Activated T-cell treated with anti-CD3 and anti-CD28 coated beads, Interleukin-2, amount 50 U/mL, for 4 hours (primary cell): ENCODE measurements around the gene SKIC3. TPM values are rescaled to one million over a fixed set of nuclear protein-coding genes. Genes with fewer than 3 reads are reported as not detected.
A peak's percentile ranks its signal among the peaks of the same experiment; 100 is the strongest.

Experiments
- ATAC-seq, 2 donors: fragments of 200-7000 bp; cut with Tn5 transposase; one replicate each; pipeline ENCODE4 v1.10.0; 2021
- DNase-seq: peaks from one replicate; pipeline ENCODE4 v3.0.0-alpha.2; 2020
- H3K27me3 Mint-ChIP-seq: one replicate; pipeline ENCODE4 v1.8.0; 2021; ENCODE audit warnings: low read depth, mixed read lengths
- H3K36me3 Mint-ChIP-seq: one replicate; pipeline ENCODE4 v1.8.0; 2022; ENCODE audit warnings: mixed read lengths; ENCODE audit not compliant: insufficient read depth
- H3K4me1 Mint-ChIP-seq: one replicate; pipeline ENCODE4 v1.8.0; 2021; ENCODE audit warnings: low read depth, mixed read lengths
- H3K4me3 Mint-ChIP-seq: one replicate; pipeline ENCODE4 v1.8.0; 2021; ENCODE audit warnings: mild to moderate bottlenecking, moderate library complexity, mixed read lengths
- H3K9me3 Mint-ChIP-seq: one replicate; pipeline ENCODE4 v1.8.0; 2021; ENCODE audit warnings: mixed read lengths
- total RNA-seq, 3 donors: library from RNA; stranded (reverse); gene quantifications; one replicate each; pipeline ENCODE4 v1.2.1, GENCODE V29; 2021

The SKIC3 gene
- 10 to 100 TPM; 39.8 to 42.2 (median 41.9) TPM for total RNA-seq

DNA sequence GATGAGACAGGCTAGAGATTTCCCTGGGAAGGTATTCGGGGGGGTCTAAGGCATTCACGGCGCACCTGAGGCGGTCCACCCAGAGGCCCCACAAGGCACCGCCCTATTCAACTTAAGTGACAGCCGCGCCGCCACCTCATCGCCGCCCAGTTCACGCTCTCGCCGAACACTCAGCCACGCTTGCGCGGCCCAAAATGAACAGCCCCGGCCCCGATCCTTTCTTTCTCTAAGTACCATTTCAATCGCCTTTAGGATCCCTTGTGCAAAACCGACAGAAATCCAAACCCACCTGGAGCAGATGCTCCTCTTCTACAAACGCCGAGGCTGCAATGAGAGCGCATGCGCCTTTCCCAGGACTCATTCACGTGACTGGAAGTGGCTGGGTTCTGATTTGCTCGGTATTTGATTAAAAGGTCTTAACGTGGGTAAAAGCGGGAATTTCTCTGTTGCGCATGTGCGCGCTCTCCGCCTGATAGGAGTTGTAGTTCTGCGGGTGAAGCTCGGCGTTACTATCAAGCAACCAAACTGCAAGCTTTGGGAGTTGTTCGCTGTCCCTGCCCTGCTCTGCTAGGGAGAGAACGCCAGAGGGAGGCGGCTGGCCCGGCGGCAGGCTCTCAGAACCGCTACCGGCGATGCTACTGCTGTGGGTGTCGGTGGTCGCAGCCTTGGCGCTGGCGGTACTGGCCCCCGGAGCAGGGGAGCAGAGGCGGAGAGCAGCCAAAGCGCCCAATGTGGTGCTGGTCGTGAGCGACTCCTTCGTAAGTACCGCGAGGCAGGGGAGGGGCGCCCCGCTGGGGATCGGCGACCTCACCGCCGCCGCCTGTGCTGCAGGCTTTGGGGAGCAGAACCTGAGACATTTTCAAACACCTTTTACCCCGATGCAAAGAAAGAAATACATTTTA is at the start of gene SKIC3, which contains the start of gene ARSK:
Gene SKIC3 (minus strand): TSS at position 331 of the 902 bp plus-strand sequence. CDS start 7,827 bp downstream, outside the sequence.
Gene ARSK (plus strand): TSS at position 455 of the 902 bp plus-strand sequence. CDS start 178 bp downstream, at position 633.
- Mint-ChIP-seq H3K4me3 (peak within 1 kb of the TSS; percentile 94), H3K9me3 (no peaks in the 10 kb centered on the region), H3K36me3 (peaks cover 16% of the 10 kb centered on the region), H3K27me3 (no peaks in the 10 kb centered on the region), H3K4me1 (peaks cover 35% of the 10 kb centered on the region)
- DNase-seq (peak; percentile 85), ATAC-seq (peak; percentile 92)

DNA sequence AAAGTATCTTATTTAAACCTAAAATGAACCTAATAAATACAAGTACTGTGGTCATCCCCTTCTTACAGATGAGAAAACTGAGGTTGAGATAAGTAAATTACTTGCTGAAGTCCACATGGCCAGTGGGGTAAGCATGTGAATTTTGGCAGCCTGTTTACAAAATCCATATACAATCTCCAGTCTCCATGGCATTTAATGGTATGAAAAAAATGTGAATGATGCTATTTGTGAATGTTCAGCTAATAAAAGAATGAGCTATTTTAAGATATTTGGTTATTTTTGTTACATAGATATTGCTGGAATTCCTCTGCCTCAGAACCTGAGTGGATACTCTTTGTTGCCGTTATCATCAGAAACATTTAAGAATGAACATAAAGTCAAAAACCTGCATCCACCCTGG is 45.8 kb upstream of the SKIC3 start:
- Mint-ChIP-seq H3K4me1 (no peaks in the 10 kb centered on the region), H3K4me3 (no peak overlapping the region), H3K36me3 (peaks cover 16% of the 10 kb centered on the region), H3K27me3 (no peaks in the 10 kb centered on the region), H3K9me3 (no peaks in the 10 kb centered on the region)
- no peak for DNase-seq
- ATAC-seq: no peak

DNA sequence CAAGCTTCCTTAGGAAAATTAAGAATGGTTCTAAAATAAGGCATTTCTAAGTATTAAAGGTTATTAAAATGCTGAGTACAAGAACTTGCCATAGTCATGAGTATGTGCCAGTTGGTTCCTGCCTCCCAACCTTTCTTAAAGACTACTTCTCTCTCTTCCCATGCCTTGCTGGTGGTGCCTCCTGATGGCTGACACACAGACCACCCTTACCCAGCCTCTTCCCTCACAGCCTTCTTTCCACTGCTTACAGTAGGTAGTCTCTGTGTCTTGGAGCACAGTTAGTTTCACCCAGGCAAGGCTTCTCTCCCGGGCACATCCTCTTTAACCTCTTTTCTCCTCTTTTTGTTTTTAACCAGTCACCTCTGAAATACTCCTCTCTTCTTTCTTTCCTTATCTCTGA is 44.5 kb upstream of the SKIC3 start:
- ATAC-seq (no peak), DNase-seq (no peak)
- H3K36me3 Mint-ChIP-seq: peaks cover 15% of the 10 kb centered on the region
- H3K4me1 Mint-ChIP-seq: no peaks in the 10 kb centered on the region
- no peaks in the 10 kb centered on the region for H3K27me3 Mint-ChIP-seq
- no peaks in the 10 kb centered on the region for H3K9me3 Mint-ChIP-seq
- H3K4me3 Mint-ChIP-seq: no peak overlapping the region

DNA sequence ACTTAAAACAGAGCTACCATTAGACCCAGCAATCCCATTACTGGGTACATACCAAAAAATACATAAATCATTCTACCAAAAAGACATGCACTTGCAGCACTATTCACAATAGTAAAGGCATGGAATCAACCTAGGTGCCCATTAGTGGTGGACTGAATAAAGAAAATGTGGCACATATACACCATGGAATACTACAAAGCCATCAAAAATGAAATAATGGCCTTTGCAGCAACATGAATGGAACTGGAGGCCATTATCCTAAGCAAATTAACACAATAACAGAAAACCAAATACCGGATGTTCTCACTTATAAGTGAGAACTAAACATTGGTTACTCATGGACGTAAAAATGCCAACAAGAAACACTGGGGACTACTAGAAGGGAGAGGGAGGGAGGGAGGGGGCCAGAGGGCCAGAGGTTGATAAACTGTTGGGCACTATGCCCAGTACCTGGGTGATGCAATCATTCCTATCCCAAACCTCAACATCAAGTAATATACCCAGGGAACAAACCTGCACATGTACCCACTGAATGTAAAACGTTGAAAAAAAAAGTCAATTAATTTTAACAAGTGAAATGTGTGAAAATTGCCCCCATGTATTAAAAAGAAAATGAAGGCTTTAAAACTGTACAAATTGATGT is 40.6 kb upstream of the SKIC3 start:
- no peak for DNase-seq

DNA sequence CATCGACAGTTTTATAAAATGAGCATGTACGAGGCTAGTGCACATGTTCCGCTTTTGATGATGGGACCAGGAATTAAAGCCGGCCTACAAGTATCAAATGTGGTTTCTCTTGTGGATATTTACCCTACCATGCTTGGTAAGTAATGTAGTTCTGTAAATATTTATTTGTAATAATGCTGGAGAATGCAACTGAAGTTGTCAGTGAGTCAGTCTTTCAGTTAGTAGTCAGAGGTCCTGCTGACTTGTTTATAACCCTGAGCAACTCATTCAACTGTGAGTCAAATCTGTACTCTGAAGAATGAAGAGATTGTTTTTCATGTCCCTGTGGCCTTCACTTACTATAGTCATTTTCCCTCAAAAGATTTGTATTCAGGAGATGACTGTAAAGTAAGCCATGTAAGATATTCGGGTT is 36.7 kb upstream of the SKIC3 start:
- H3K27me3 Mint-ChIP-seq: no peaks in the 10 kb centered on the region
- no peak overlapping the region for H3K4me3 Mint-ChIP-seq
- H3K4me1 Mint-ChIP-seq: peaks cover 22% of the 10 kb centered on the region
- DNase-seq (no peak), ATAC-seq (peak; percentile 90 to 92)
- H3K9me3 Mint-ChIP-seq: no peaks in the 10 kb centered on the region
- peaks cover 4% of the 10 kb centered on the region for H3K36me3 Mint-ChIP-seq

More for the DNA sequence above, 40.6 kb upstream of the SKIC3 start:
- Mint-ChIP-seq H3K4me3 (no peak overlapping the region), H3K9me3 (no peaks in the 10 kb centered on the region), H3K36me3 (peaks cover 10% of the 10 kb centered on the region), H3K4me1 (peaks cover 17% of the 10 kb centered on the region), H3K27me3 (no peaks in the 10 kb centered on the region)
- ATAC-seq: no peak

DNA sequence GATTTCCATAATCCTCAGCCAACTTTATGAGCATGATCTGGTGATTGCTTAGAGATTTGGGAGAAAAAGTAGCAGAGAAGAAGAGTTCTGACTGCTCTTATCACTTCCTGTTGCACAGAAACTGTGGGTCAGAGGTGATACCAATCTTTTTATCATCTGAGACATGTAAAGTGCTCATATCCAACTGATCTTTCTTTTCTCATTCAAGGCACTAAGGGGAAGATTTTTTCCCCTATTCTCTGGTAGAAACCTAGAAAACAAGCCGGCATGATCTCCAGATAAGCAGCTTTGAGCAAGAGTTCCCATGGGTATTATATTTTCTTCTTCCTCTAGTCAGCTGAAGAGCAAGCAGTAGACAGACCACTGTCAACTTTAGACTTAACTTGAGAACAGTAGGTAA is 36.1 kb upstream of the SKIC3 start:
- peaks cover 22% of the 10 kb centered on the region for H3K4me1 Mint-ChIP-seq
- ATAC-seq (peak; percentile 23 to 32), DNase-seq (no peak)
- H3K27me3 Mint-ChIP-seq: no peaks in the 10 kb centered on the region
- H3K9me3 Mint-ChIP-seq: no peaks in the 10 kb centered on the region
- peaks cover under 1% of the 10 kb centered on the region for H3K36me3 Mint-ChIP-seq
- H3K4me3 Mint-ChIP-seq: peak overlapping the region; percentile 3

DNA sequence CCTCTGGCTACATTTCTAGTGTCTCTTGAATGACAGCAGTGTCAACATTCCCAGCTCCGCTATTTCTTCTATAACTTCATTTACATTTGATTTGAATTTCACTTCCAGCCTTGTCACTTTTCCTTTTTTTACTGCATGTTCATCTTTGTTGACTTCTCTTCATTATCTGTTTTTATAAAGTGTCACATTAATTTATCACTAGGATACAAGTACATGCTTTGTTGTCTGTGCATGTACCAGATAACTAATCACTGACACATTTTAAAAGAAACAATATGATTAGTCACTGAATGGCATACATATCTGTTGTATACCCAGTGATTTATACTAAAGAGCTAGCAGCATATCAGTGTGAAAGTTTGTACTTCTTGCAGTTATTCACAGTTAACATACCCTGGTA is 29.2 kb upstream of the SKIC3 start:
- Mint-ChIP-seq H3K4me1 (no peaks in the 10 kb centered on the region), H3K9me3 (no peaks in the 10 kb centered on the region), H3K4me3 (no peak overlapping the region), H3K36me3 (peaks cover 17% of the 10 kb centered on the region), H3K27me3 (no peaks in the 10 kb centered on the region)
- no peak for DNase-seq
- no peak for ATAC-seq

DNA sequence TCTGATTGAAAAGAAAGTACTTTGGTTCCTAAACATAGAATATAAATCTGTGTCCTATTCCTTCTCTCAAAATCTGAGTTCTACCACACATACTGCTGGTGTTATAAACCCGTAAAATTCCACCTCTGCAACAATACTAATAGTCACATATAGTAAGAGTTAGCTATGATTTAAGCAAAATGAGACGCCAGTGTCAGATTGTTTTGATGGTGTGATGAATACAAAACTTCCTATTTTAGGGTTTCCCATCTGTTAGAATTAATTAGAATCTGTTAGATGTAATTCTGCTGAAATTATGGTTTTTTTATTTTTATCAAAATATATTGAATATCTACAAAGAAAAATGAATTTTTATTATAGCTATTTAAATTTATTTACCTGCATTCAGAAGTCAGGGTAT is 26.8 kb upstream of the SKIC3 start:
- no peak for ATAC-seq
- Mint-ChIP-seq H3K27me3 (no peaks in the 10 kb centered on the region), H3K4me1 (no peaks in the 10 kb centered on the region)

DNA sequence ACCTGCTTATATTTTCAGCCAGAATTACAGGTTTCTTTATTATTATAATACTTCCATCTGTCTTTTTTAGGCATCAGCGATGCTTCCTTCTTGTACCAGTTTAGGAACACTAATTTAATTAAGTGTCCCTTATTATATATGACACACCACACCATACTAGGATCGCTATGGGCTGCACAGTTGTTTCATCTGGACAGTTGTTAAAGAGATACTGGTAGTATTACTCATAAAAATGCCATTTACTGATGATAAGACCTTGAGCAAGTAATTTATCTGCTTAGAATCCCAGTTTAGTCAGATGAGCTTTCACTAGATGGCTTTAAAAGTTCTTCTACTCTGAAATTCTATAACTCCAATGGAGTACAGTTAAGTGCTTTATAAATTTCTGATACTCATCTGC is 17.2 kb upstream of the SKIC3 start:
- H3K27me3 Mint-ChIP-seq: no peaks in the 10 kb centered on the region
- no peak overlapping the region for H3K4me3 Mint-ChIP-seq
- ATAC-seq: no peak
- DNase-seq: no peak
- H3K4me1 Mint-ChIP-seq: no peaks in the 10 kb centered on the region
- H3K36me3 Mint-ChIP-seq: peaks cover 41% of the 10 kb centered on the region
- H3K9me3 Mint-ChIP-seq: peaks cover 4% of the 10 kb centered on the region

More for the DNA sequence above, 26.8 kb upstream of the SKIC3 start:
- Mint-ChIP-seq H3K4me3 (no peak overlapping the region), H3K9me3 (no peaks in the 10 kb centered on the region), H3K36me3 (peaks cover 20% of the 10 kb centered on the region)
- no peak for DNase-seq

DNA sequence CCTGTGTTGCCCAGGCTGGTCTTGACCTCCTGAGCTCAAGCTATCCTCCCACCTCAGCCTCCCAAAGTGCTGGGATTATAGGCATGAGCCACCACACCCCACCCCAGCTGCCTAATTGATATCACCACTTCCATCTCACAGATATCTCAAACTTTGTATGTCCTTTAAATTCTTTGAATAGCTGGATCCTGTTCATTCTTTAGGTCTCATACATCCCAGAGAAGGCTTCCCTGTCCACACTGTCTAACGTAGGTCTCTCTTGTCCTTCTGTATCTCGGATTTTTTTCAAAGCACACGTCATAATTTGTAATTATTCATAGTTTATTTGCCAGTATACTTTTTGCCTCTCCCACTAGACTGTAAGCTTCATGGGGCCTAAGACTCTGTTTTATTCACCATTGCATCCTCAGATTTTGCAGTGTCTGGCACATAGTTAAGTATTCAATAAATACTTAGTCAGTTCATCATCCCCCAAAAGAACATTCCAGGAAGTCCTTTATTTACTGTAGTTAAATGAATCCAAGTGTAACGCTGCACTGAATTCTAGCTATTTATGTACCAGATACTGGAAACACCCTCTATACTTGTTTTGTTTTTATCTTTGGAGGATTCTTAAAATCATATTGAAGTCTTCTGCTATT is 10.6 kb upstream of the SKIC3 start:
- Mint-ChIP-seq H3K9me3 (no peaks in the 10 kb centered on the region), H3K36me3 (peaks cover 34% of the 10 kb centered on the region), H3K4me1 (peaks cover 6% of the 10 kb centered on the region), H3K27me3 (no peaks in the 10 kb centered on the region), H3K4me3 (no peak overlapping the region)
- DNase-seq (no peak), ATAC-seq (no peak)

DNA sequence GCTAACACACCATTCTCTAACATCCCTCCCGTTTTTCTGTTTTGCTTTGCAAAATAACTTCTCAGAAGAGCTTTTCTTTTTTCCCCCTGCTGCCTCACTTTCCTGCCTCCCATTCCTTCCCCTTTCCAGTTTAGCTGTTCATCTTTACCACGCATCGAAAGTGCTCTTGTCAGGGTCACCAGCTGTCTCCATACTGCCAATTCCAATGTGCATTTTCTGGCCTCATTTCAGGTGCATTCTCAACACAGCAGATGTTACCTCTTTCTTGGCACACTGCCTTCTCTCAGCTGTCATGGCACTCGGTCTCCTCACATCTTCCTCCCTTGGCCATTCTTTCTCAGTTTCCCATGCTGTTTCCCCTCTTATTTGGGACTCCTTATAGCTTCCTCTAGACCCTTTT is 9.7 kb upstream of the SKIC3 start:
- H3K36me3 Mint-ChIP-seq: peaks cover 26% of the 10 kb centered on the region
- H3K9me3 Mint-ChIP-seq: no peaks in the 10 kb centered on the region
- H3K4me3 Mint-ChIP-seq: no peak overlapping the region
- peaks cover 6% of the 10 kb centered on the region for H3K4me1 Mint-ChIP-seq
- ATAC-seq (no peak), DNase-seq (no peak)
- H3K27me3 Mint-ChIP-seq: no peaks in the 10 kb centered on the region

DNA sequence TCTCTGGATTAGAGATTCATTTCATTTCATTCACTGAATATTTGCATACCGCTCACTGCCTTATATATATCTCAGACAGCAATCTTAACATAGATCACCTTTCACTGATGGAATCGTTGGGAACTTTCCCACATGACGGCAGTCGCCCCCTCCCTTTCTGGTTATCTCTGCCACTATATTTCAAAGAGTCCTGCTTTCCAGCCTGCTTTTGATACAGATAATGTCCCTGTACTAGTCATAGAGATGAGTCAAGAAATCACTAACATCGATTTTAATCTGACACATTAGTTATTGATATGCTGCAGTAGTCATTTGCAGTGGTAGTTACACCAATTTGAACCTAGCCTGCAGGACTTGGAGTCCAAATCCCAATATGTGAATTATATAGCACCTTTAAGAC is 8.6 kb upstream of the SKIC3 start:
- DNase-seq: no peak
- Mint-ChIP-seq H3K27me3 (no peaks in the 10 kb centered on the region), H3K4me1 (peaks cover 6% of the 10 kb centered on the region)

DNA sequence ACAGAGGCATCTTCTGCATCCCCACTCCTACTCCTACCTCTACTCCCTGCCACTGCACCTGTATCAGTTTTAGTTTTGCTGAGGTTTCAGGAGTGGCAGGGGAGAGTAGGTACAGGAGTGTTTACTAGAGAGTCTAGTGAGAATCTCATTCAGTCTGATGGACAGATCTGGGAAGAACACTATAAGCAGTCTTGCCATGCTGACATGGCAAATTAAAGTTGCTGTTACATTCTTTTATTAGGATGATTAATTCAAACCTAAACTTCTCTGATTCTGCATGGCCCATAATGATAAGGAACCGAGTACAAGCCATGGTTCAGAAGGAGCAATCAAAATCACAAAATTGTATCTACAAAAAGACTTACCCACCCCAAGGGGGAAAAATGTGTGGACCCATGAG is 7.5 kb upstream of the SKIC3 start:
- H3K27me3 Mint-ChIP-seq: no peaks in the 10 kb centered on the region
- H3K4me1 Mint-ChIP-seq: peaks cover 6% of the 10 kb centered on the region
- H3K4me3 Mint-ChIP-seq: no peak overlapping the region
- ATAC-seq (no peak), DNase-seq (no peak)
- H3K9me3 Mint-ChIP-seq: no peaks in the 10 kb centered on the region
- peaks cover 14% of the 10 kb centered on the region for H3K36me3 Mint-ChIP-seq

More for the DNA sequence above, 8.6 kb upstream of the SKIC3 start:
- H3K36me3 Mint-ChIP-seq: peaks cover 21% of the 10 kb centered on the region
- no peak for ATAC-seq
- H3K9me3 Mint-ChIP-seq: no peaks in the 10 kb centered on the region
- H3K4me3 Mint-ChIP-seq: no peak overlapping the region

DNA sequence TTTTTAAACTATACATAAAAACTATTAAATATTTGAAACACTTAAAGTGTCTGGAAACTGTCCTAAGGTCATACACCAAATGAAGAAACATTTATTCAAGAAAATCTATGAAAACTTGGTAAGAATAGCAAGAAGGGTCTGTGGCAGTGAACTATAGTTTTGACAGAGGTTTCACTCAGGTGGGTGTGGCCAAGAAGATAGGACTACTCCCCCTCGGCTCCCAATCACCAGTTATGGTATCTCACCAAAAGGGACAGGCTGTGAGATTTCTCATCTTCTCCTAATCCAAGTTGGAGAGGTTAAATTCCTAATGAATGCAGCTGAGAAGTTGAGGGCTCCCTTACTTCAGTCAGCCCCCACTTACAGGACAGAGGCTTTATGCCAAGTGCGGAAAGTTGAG is 3.1 kb upstream of the SKIC3 start:
- Mint-ChIP-seq H3K36me3 (peaks cover 2% of the 10 kb centered on the region), H3K4me3 (no peak overlapping the region), H3K9me3 (no peaks in the 10 kb centered on the region), H3K27me3 (no peaks in the 10 kb centered on the region), H3K4me1 (peaks cover 18% of the 10 kb centered on the region)
- ATAC-seq: no peak
- DNase-seq: no peak
